Measurements from ENCODE around the gene BRD1.

DNA sequence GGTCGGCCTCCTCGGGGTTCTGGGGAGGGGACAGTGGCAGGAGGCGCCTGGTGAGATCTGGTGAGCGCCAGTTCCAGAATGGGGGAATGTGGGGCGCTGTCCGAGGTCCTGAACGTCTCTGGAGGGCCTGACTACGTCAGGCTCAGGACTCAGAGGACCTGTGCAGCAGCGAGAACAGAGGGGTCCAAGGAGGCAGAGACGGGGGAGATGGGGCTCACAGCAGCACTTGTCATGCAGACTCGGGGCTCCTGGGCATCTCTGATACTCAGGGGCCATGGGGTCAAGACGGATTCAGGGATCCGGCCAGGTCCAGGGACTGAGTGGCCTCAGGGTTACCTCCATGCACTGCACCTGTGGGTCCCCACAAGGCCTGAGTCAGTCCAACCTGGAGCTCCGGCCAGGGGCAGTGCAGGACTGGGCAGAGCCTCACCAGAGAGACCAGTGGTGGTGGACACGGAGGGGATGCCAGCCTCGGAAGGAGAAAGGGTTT, 92.2 kb downstream of the BRD1 start:
- no peak for TF ChIP-seq TAF1 (IDR thresholded peaks at IDR 0.05; ENCODE audit: low read depth)
- TF ChIP-seq, protein P1, sequence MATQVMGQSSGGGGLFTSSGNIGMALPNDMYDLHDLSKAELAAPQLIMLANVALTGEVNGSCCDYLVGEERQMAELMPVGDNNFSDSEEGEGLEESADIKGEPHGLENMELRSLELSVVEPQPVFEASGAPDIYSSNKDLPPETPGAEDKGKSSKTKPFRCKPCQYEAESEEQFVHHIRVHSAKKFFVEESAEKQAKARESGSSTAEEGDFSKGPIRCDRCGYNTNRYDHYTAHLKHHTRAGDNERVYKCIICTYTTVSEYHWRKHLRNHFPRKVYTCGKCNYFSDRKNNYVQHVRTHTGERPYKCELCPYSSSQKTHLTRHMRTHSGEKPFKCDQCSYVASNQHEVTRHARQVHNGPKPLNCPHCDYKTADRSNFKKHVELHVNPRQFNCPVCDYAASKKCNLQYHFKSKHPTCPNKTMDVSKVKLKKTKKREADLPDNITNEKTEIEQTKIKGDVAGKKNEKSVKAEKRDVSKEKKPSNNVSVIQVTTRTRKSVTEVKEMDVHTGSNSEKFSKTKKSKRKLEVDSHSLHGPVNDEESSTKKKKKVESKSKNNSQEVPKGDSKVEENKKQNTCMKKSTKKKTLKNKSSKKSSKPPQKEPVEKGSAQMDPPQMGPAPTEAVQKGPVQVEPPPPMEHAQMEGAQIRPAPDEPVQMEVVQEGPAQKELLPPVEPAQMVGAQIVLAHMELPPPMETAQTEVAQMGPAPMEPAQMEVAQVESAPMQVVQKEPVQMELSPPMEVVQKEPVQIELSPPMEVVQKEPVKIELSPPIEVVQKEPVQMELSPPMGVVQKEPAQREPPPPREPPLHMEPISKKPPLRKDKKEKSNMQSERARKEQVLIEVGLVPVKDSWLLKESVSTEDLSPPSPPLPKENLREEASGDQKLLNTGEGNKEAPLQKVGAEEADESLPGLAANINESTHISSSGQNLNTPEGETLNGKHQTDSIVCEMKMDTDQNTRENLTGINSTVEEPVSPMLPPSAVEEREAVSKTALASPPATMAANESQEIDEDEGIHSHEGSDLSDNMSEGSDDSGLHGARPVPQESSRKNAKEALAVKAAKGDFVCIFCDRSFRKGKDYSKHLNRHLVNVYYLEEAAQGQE (IDR thresholded peaks at IDR 0.05; ENCODE audit: low read depth), result peak; percentile 93
- no peak for TF ChIP-seq CREB1 (IDR thresholded peaks at IDR 0.05; ENCODE audit: low read depth)
- no peak for TF ChIP-seq YY1 (IDR thresholded peaks at IDR 0.05; ENCODE audit: low read depth)
- no peak for TF ChIP-seq EGR1 (IDR thresholded peaks at IDR 0.05)
